Epithelial cell of esophagus (primary cell): ENCODE measurements around the gene BCOR.

Experiments used
- DNase-seq: peaks from one replicate; pipeline ENCODE4 v3.0.0; 2010; ENCODE audit warnings: low read depth
- H3K4me3 ChIP-seq: 2 replicates; pipeline ENCODE4 v1.5.1; 2011; ENCODE audit warnings: mild to moderate bottlenecking, low read length, control low read depth
- TF ChIP-seq, protein P1 (sequence below): IDR thresholded peaks from 2 replicates; pipeline ENCODE4 v1.5.1; 2011; ENCODE audit warnings: low read depth, mild to moderate bottlenecking, low read length, control low read depth, inconsistent platforms; ENCODE audit not compliant: insufficient read depth; ENCODE audit errors: missing control alignments

The BCOR gene

DNA sequence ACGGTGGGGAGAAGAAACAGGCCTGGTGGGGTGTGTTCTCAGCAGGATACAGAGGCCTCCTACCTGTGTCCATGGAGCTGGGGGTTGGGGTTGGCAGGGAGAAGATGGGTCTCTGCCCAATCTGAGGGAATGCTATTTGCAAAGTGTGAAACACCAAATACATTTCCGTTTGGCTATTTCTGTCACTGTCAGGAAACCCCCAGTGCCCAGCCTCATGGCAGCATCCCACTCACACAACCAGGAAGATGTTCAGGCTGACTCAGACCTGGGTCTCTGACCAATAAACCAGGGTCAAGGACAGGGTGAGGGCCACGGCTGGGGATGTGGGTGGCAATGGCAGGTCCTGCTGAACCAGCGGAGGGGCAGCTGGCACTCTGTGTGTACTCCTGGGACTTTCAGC lies 41.3 kb downstream of the BCOR start:
- TF ChIP-seq, protein P1, sequence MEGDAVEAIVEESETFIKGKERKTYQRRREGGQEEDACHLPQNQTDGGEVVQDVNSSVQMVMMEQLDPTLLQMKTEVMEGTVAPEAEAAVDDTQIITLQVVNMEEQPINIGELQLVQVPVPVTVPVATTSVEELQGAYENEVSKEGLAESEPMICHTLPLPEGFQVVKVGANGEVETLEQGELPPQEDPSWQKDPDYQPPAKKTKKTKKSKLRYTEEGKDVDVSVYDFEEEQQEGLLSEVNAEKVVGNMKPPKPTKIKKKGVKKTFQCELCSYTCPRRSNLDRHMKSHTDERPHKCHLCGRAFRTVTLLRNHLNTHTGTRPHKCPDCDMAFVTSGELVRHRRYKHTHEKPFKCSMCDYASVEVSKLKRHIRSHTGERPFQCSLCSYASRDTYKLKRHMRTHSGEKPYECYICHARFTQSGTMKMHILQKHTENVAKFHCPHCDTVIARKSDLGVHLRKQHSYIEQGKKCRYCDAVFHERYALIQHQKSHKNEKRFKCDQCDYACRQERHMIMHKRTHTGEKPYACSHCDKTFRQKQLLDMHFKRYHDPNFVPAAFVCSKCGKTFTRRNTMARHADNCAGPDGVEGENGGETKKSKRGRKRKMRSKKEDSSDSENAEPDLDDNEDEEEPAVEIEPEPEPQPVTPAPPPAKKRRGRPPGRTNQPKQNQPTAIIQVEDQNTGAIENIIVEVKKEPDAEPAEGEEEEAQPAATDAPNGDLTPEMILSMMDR, result no peak
- no peak overlapping the region for H3K4me3 ChIP-seq
- DNase-seq, result no peak

- TF ChIP-seq, protein P1, result no peak
- peak; percentile 11 for DNase-seq
- no peak overlapping the region for H3K4me3 ChIP-seq
These were observed 42.3 kb downstream of the BCOR start for GRCh38 chrX:40055495-40055894.

DNA sequence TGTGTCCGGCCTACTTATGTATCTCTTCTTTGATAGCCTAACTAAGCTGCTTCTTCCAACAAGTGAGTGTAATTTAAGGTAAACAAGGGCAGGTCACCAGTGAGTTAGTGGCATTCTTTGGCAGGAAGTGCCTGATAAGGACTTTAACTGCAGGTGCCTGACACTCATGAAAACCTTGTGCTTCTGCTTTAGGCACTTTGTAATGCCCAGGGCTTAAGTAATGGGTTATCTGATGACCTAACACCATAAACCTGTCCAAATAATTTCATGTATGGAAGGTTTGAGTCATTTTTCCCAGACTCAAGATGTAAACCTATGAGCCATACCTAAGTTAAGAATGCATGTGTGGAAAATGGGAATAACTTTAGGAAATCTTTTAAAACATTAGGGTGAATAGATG lies 43.0 kb downstream of the BCOR start:
- TF ChIP-seq, protein P1, result no peak
- no peak for DNase-seq
- H3K4me3 ChIP-seq, result no peak overlapping the region

GRCh38 chrX:40050532-40050931 lies 47.2 kb downstream of the BCOR start:
- TF ChIP-seq, protein P1, result no peak
- no peak overlapping the region for H3K4me3 ChIP-seq
- no peak for DNase-seq

DNA sequence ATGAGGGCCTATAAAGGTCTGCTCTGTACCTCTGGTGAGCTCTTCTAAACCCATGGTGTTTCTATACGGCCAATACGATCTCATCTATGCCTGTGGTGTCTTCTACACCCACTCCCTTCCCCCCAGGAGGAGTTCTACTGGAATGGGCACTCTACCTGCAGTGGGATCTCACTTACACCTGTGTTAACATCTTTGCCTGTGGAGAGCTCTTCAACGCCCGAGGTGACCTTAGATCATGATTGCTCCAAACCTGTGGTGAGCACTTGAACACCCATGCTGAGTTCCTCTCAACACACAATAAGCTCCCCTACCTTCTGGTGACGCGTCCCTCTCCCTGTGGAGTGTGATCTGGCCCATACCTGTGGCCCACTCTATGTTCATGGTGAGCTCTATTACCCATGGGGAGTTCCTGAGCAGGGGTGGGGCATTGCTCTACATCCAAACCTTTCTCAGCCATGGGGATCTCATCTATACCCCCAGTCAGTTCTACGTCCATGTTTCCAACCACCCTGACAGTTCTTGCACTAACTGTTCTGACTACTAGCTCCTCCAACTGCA lies 48.6 kb downstream of the BCOR start:
- TF ChIP-seq, protein P1, result no peak
- no peak overlapping the region for H3K4me3 ChIP-seq
- no peak for DNase-seq

- TF ChIP-seq, protein P1, result no peak
- DNase-seq, result no peak
- H3K4me3 ChIP-seq, result no peak overlapping the region
These were observed 50.3 kb downstream of the BCOR start for GRCh38 chrX:40047485-40047884.

DNA sequence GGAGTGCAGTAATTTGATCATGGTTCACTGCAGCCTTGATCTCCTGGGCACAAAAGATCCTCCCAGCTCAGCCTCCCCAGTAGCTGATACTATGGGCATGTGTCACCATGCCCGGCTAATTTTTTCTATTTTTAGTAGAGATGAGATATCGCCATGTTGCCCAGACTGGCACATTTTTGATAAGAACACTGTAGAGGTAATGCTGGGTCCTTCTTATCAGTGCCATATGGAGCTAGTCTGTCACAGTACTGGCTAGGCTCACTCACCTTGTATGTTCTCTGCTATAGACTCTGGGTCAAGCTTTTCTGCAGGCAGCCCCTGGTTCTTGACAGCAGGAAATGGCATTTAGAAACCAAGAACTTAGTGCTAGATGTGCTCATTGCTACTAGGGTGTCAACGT lies 53.9 kb downstream of the BCOR start:
- TF ChIP-seq, protein P1, result no peak
- no peak overlapping the region for H3K4me3 ChIP-seq
- DNase-seq, result no peak
